Measurements from ENCODE around the gene CCDC116.

DNA sequence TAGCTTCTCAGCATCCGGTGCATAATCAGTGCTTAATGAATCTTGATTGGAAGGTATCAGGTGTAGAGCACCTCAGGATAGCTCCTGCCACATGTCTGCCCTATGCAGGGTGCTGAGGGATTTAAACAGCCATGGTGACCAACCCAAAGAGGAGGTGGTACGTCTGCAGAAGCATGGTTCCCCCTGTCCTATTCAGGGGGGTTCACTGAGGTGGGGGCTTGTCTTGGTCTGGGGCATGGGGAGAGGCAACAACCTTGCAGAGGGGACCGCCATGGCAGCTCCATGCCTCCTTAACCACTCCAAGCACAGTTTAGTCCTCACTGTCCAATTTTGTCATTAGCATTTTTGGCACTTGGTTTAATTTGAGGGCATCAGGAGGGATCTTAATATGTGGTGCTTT is 40.1 kb upstream of the CCDC116 start:
- TF ChIP-seq, protein P1, sequence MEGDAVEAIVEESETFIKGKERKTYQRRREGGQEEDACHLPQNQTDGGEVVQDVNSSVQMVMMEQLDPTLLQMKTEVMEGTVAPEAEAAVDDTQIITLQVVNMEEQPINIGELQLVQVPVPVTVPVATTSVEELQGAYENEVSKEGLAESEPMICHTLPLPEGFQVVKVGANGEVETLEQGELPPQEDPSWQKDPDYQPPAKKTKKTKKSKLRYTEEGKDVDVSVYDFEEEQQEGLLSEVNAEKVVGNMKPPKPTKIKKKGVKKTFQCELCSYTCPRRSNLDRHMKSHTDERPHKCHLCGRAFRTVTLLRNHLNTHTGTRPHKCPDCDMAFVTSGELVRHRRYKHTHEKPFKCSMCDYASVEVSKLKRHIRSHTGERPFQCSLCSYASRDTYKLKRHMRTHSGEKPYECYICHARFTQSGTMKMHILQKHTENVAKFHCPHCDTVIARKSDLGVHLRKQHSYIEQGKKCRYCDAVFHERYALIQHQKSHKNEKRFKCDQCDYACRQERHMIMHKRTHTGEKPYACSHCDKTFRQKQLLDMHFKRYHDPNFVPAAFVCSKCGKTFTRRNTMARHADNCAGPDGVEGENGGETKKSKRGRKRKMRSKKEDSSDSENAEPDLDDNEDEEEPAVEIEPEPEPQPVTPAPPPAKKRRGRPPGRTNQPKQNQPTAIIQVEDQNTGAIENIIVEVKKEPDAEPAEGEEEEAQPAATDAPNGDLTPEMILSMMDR (conservative IDR thresholded peaks at IDR 0.05): no peak
- no peak for TF ChIP-seq ZFX (IDR thresholded peaks at IDR 0.05)
